ENCODE results near the gene ESPL1.

GRCh38 chr12:53308276-53308675 is 40.2 kb downstream of the ESPL1 start:
- TF ChIP-seq, protein P1, sequence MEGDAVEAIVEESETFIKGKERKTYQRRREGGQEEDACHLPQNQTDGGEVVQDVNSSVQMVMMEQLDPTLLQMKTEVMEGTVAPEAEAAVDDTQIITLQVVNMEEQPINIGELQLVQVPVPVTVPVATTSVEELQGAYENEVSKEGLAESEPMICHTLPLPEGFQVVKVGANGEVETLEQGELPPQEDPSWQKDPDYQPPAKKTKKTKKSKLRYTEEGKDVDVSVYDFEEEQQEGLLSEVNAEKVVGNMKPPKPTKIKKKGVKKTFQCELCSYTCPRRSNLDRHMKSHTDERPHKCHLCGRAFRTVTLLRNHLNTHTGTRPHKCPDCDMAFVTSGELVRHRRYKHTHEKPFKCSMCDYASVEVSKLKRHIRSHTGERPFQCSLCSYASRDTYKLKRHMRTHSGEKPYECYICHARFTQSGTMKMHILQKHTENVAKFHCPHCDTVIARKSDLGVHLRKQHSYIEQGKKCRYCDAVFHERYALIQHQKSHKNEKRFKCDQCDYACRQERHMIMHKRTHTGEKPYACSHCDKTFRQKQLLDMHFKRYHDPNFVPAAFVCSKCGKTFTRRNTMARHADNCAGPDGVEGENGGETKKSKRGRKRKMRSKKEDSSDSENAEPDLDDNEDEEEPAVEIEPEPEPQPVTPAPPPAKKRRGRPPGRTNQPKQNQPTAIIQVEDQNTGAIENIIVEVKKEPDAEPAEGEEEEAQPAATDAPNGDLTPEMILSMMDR (IDR thresholded peaks at IDR 0.05 in 8 of 11, conservative IDR thresholded peaks at IDR 0.05 in 3 of 11) = no peak
- TF ChIP-seq POLR2A (IDR thresholded peaks at IDR 0.05) = no peak

Measured in spleen (tissue), 7 donors.